Mesendoderm (in vitro differentiated cells): ENCODE data around the gene LRFN5.

Experiments used
- DNase-seq: peaks from one replicate; pipeline ENCODE4 v3.0.0; 2013
- H2AK5ac ChIP-seq: 2 replicates; pipeline ENCODE4 v1.6.1; 2013; ENCODE audit warnings: low read length, inconsistent platforms
- H2BK120ac ChIP-seq: 2 replicates; pipeline ENCODE4 v1.6.1; 2013; ENCODE audit warnings: low read depth, mild to moderate bottlenecking, low read length, moderate library complexity, mixed read lengths
- H2BK15ac ChIP-seq: replicated peaks from 2 replicates; pipeline ENCODE4 v1.6.1; 2013; ENCODE audit warnings: low read depth, mild to moderate bottlenecking, moderate library complexity
- H2BK5ac ChIP-seq: 2 replicates; pipeline ENCODE4 v1.6.1; 2013; ENCODE audit warnings: low read length, inconsistent platforms
- H3K18ac ChIP-seq: 2 replicates; pipeline ENCODE4 v1.6.1; 2013; ENCODE audit warnings: mild to moderate bottlenecking, low read length, mixed read lengths
- H3K23ac ChIP-seq: one replicate; pipeline ENCODE4 v1.6.1; 2013; ENCODE audit warnings: low read length
- H3K27ac ChIP-seq: 2 replicates; pipeline ENCODE4 v1.5.1; 2013; ENCODE audit warnings: low read depth, mild to moderate bottlenecking, inconsistent platforms, low read length, moderate library complexity
- H3K27me3 ChIP-seq: 2 replicates; pipeline ENCODE4 v1.6.1; 2013; ENCODE audit warnings: low read length, control low read depth, mild to moderate bottlenecking, inconsistent platforms; ENCODE audit not compliant: insufficient read depth, poor library complexity
- H3K36me3 ChIP-seq: 2 replicates; pipeline ENCODE4 v1.6.1; 2013; ENCODE audit warnings: low read length, inconsistent platforms; ENCODE audit not compliant: control insufficient read depth, insufficient read depth
- H3K4ac ChIP-seq: one replicate; pipeline ENCODE4 v1.6.1; 2013; ENCODE audit warnings: low read depth, mild to moderate bottlenecking, low read length, moderate library complexity
- H3K4me1 ChIP-seq: 2 replicates; pipeline ENCODE4 v1.6.1; 2013; ENCODE audit warnings: low read depth, low read length, inconsistent platforms; ENCODE audit not compliant: control insufficient read depth
- H3K4me2 ChIP-seq: 2 replicates; pipeline ENCODE4 v1.6.1; 2013; ENCODE audit warnings: low read length
- H3K4me3 ChIP-seq: 2 replicates; pipeline ENCODE4 v1.5.1; 2013; ENCODE audit warnings: mild to moderate bottlenecking, low read length
- H3K56ac ChIP-seq: one replicate; pipeline ENCODE4 v1.6.1; 2013; ENCODE audit warnings: low read length
- H3K79me1 ChIP-seq: 2 replicates; pipeline ENCODE4 v1.6.1; 2013; ENCODE audit warnings: low read length, inconsistent platforms
- H3K79me2 ChIP-seq: 2 replicates; pipeline ENCODE4 v1.6.1; 2013; ENCODE audit warnings: mild to moderate bottlenecking, low read length; ENCODE audit not compliant: control insufficient read depth, insufficient read depth
- H3K9ac ChIP-seq: 2 replicates; pipeline ENCODE4 v1.6.1; 2013; ENCODE audit warnings: low read length, inconsistent platforms
- H4K5ac ChIP-seq: one replicate; pipeline ENCODE4 v1.6.1; 2013; ENCODE audit warnings: low read length
- H4K8ac ChIP-seq: one replicate; pipeline ENCODE4 v1.6.1; 2013; ENCODE audit warnings: low read depth, mild to moderate bottlenecking, control low read depth, low read length, moderate library complexity
- WGBS: extraction: QIAGEN DNeasy Blood & Tissue Kit; methylation state at CpG from one replicate; pipeline ENCODE4 v1.1.7; 2013; ENCODE audit warnings: low lambda C conversion rate, missing lambda C conversion rate; ENCODE audit not compliant: insufficient coverage; ENCODE audit errors: extremely low coverage; 5-methylcytosine and 5-hydroxymethylcytosine counted together

The LRFN5 gene

GRCh38 chr14:41615011-41615595 is 8.4 kb downstream of the LRFN5 start:
- Histone ChIP-seq H3K18ac (no peak overlapping the region), H3K4ac (no peak overlapping the region), H2BK120ac (no peak overlapping the region), H3K4me2 (no peak overlapping the region), H2BK5ac (no peak overlapping the region), H3K79me1 (no peaks in the 10 kb centered on the region), H3K79me2 (peaks cover 1% of the 10 kb centered on the region), H3K23ac (no peak overlapping the region), H2BK15ac (no peak overlapping the region), H3K36me3 (no peaks in the 10 kb centered on the region), H3K4me3 (no peak overlapping the region), H3K27me3 (no peaks in the 10 kb centered on the region), H4K5ac (no peak overlapping the region), H3K9ac (no peak overlapping the region), H2AK5ac (no peak overlapping the region), H4K8ac (no peak overlapping the region), H3K27ac (no peak overlapping the region), H3K56ac (no peak overlapping the region), H3K4me1 (peaks cover 2% of the 10 kb centered on the region)
- no peak for DNase-seq
- WGBS: no CpG with 5 or more reads among the region's 2 CpGs

DNA sequence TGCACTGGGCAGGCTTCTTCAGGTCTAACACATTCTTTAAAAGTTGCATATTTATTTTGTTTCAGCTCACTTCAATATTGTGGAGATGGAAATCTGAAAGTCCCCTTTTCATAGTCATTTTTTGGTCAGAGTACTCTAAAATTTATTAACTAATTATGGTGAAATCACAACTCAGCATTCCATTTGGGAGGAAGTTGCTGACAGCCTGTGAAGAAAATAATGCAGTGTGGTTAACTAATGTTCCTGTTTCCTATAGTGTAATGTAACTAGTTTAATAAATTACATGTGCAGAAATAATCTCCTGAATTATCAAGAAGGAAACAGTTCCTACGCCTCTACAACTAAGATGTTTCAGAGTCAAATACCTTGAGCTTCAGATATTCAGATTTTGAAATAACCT is 17.1 kb downstream of the LRFN5 start:
- Histone ChIP-seq H3K56ac (no peak overlapping the region), H3K4ac (no peak overlapping the region), H2AK5ac (no peak overlapping the region), H3K27ac (no peak overlapping the region), H3K23ac (no peak overlapping the region), H2BK120ac (no peak overlapping the region), H3K79me1 (no peaks in the 10 kb centered on the region), H4K8ac (no peak overlapping the region), H3K27me3 (no peaks in the 10 kb centered on the region), H3K79me2 (no peaks in the 10 kb centered on the region), H4K5ac (no peak overlapping the region), H3K9ac (no peak overlapping the region), H3K4me3 (no peak overlapping the region), H2BK15ac (no peak overlapping the region), H3K18ac (no peak overlapping the region), H2BK5ac (no peak overlapping the region), H3K4me1 (no peaks in the 10 kb centered on the region), H3K36me3 (no peaks in the 10 kb centered on the region), H3K4me2 (no peak overlapping the region)
- no peak for DNase-seq
- no CpG with 5 or more reads among the region's 1 CpG for WGBS

GRCh38 chr14:41629876-41630275 is 23.2 kb downstream of the LRFN5 start:
- Histone ChIP-seq H4K8ac (no peak overlapping the region), H3K4me3 (no peak overlapping the region), H3K4me1 (no peaks in the 10 kb centered on the region), H2BK15ac (no peak overlapping the region), H2AK5ac (no peak overlapping the region), H3K27ac (no peak overlapping the region), H2BK5ac (no peak overlapping the region), H3K4ac (no peak overlapping the region), H3K4me2 (no peak overlapping the region), H3K56ac (no peak overlapping the region), H3K18ac (no peak overlapping the region), H3K79me1 (no peaks in the 10 kb centered on the region), H4K5ac (no peak overlapping the region), H3K9ac (no peak overlapping the region), H3K23ac (no peak overlapping the region), H3K79me2 (no peaks in the 10 kb centered on the region), H2BK120ac (no peak overlapping the region), H3K36me3 (no peaks in the 10 kb centered on the region), H3K27me3 (no peaks in the 10 kb centered on the region)
- DNase-seq: no peak
- WGBS: no CpG with 5 or more reads among the region's 1 CpG

- H3K79me2 ChIP-seq: no peaks in the 10 kb centered on the region
- H3K23ac ChIP-seq: no peak overlapping the region
- DNase-seq: no peak
- no peak overlapping the region for H3K4me3 ChIP-seq
- no CpG with 5 or more reads among the region's 3 CpGs for WGBS
- H4K5ac ChIP-seq: no peak overlapping the region
- H3K79me1 ChIP-seq: no peaks in the 10 kb centered on the region
- H3K9ac ChIP-seq: no peak overlapping the region
- H3K18ac ChIP-seq: no peak overlapping the region
- no peak overlapping the region for H2BK5ac ChIP-seq
- H3K27me3 ChIP-seq: no peaks in the 10 kb centered on the region
- H3K56ac ChIP-seq: no peak overlapping the region
- H2AK5ac ChIP-seq: no peak overlapping the region
- no peaks in the 10 kb centered on the region for H3K4me1 ChIP-seq
- H3K4ac ChIP-seq: no peak overlapping the region
- H3K27ac ChIP-seq: no peak overlapping the region
- H2BK15ac ChIP-seq: no peak overlapping the region
- no peaks in the 10 kb centered on the region for H3K36me3 ChIP-seq
- H4K8ac ChIP-seq: no peak overlapping the region
- no peak overlapping the region for H2BK120ac ChIP-seq
- no peak overlapping the region for H3K4me2 ChIP-seq
Measured at GRCh38 chr14:41634286-41634685, 27.6 kb downstream of the LRFN5 start.

GRCh38 chr14:41636492-41637392 is 30.1 kb downstream of the LRFN5 start:
- Histone ChIP-seq H4K5ac (no peak overlapping the region), H3K4me2 (no peak overlapping the region), H3K79me2 (no peaks in the 10 kb centered on the region), H3K56ac (no peak overlapping the region), H3K36me3 (no peaks in the 10 kb centered on the region), H3K18ac (no peak overlapping the region), H3K79me1 (no peaks in the 10 kb centered on the region), H3K4me1 (no peaks in the 10 kb centered on the region), H2AK5ac (no peak overlapping the region), H4K8ac (no peak overlapping the region), H3K4ac (no peak overlapping the region), H3K27me3 (no peaks in the 10 kb centered on the region), H3K23ac (no peak overlapping the region), H2BK120ac (no peak overlapping the region), H2BK15ac (no peak overlapping the region), H3K4me3 (no peak overlapping the region), H2BK5ac (no peak overlapping the region), H3K9ac (no peak overlapping the region), H3K27ac (no peak overlapping the region)
- no CpG with 5 or more reads among the region's 2 CpGs for WGBS
- DNase-seq: peak; percentile 75
